ENCODE measurements around the gene NEURL3. TPM values are rescaled to one million over a fixed set of nuclear protein-coding genes. Genes with fewer than 3 reads are reported as not detected.

Gene NEURL3
- total RNA-seq, 3 donors from 2014 or later (not counting 1 experiment from before 2014, with no cell fraction given): not detected

DNA sequence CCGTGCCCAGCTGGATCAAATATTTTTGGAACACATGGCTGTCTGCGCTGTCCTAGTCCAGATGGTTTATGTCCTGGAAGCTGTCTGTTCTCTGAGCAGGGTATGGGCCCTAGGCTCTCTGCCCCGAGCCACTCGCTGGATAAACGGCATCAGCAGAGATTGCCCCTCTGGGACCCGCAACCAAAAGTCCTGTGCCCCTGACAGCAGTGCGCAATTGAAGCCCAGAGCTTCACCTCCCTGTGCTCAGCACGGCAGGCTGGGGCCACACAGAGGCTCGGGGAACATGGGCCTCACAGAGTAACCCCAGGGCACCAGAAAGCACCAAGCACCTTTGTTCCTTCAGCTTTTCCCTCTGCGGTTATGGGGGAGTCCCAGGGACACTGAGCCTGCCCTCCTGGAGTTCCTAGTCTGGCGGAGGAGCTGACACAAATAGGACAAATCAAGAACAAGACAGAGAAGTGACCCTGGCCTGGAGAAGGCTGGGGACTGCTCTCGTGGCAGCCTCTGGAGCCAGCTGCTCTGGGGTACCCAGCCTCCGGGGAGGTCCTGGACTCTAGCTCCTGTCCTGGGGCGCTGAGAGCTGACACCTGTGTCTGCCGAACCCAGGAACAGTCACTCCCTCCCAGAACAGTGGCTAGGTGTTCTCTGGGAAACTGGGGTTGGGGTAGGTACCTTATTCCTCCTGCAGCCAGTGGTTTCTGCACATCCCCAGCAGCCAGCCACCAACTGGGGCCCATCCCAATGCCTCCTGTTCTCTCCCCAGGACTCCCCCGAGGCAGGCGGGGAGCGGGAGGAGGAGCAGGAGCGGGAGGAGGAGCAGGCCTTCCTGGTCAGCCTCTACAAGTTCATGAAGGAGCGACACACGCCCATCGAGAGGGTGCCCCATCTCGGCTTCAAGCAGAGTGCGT, 43.7 kb upstream of the NEURL3 start:
- Histone ChIP-seq H3K27ac (ENCODE audit: low read length) (no peak overlapping the region), H3K4me1 (ENCODE audit: control insufficient read depth, insufficient read depth, low read length) (peaks cover 43% of the 10 kb centered on the region), H3K4me3 (ENCODE audit: low read length) (no peak overlapping the region), H3K36me3 (ENCODE audit: control insufficient read depth, insufficient read depth, low read length) (peaks cover 55% of the 10 kb centered on the region), H3K27me3 (ENCODE audit: control insufficient read depth, insufficient read depth, low read length) (no peaks in the 10 kb centered on the region), H3K9me3 (ENCODE audit: control insufficient read depth, insufficient read depth, low read length) (no peaks in the 10 kb centered on the region)
- H3K27ac Mint-ChIP-seq: no peak overlapping the region
- TF ChIP-seq, protein P1, sequence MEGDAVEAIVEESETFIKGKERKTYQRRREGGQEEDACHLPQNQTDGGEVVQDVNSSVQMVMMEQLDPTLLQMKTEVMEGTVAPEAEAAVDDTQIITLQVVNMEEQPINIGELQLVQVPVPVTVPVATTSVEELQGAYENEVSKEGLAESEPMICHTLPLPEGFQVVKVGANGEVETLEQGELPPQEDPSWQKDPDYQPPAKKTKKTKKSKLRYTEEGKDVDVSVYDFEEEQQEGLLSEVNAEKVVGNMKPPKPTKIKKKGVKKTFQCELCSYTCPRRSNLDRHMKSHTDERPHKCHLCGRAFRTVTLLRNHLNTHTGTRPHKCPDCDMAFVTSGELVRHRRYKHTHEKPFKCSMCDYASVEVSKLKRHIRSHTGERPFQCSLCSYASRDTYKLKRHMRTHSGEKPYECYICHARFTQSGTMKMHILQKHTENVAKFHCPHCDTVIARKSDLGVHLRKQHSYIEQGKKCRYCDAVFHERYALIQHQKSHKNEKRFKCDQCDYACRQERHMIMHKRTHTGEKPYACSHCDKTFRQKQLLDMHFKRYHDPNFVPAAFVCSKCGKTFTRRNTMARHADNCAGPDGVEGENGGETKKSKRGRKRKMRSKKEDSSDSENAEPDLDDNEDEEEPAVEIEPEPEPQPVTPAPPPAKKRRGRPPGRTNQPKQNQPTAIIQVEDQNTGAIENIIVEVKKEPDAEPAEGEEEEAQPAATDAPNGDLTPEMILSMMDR (IDR thresholded peaks at IDR 0.05): no peak
- no peaks in the 10 kb centered on the region for H3K27me3 Mint-ChIP-seq (ENCODE audit: low read depth in 2 of 2)
- no peaks in the 10 kb centered on the region for H3K36me3 Mint-ChIP-seq
- intact Hi-C loops (cut with micrococcal nuclease): no loop called here
- H3K4me1 Mint-ChIP-seq: peaks cover 46 to 55% of the 10 kb centered on the region in 2 donors
- 97% methylated on average over 23 of the region's 24 CpGs for WGBS (ENCODE audit: insufficient coverage)
- no peak overlapping the region for H3K4me3 Mint-ChIP-seq
- DNase-seq: no peak
- H3K9me3 Mint-ChIP-seq: no peaks in the 10 kb centered on the region
- ATAC-seq: no peak

DNA sequence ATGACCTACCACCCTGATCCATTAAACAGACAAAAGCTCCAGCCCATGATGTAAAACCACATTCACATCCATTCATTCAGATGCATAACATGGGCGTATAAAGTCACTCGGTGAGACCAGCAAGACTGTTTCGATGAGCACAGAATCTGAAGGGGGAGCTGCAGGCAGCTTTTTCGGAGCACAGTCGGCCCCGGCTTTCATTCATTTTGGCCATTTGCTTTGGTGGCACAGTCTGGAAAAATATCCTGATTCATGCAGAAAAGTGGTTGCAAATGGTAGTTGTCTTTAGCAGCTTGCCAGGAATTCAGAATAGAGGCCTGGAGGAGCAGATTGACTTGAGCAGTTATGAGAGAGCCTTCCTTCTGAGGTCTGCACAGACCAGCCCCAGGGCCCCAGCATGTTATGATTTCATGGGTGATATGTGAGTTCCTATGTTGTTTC, 42.6 kb upstream of the NEURL3 start:
- H3K4me3 Mint-ChIP-seq: peak overlapping the region; percentile 58
- DNase-seq (no peak), ATAC-seq (no peak)
- H3K36me3 ChIP-seq (ENCODE audit: control insufficient read depth, insufficient read depth, low read length): peaks cover 53% of the 10 kb centered on the region
- no peaks in the 10 kb centered on the region for H3K9me3 ChIP-seq (ENCODE audit: control insufficient read depth, insufficient read depth, low read length)
- WGBS (ENCODE audit: insufficient coverage): 95% methylated on average over 6 of the region's 6 CpGs
- H3K4me1 Mint-ChIP-seq: peaks cover 57 to 59% of the 10 kb centered on the region in 2 donors
- H3K4me1 ChIP-seq (ENCODE audit: control insufficient read depth, insufficient read depth, low read length): peaks cover 47% of the 10 kb centered on the region
- TF ChIP-seq, protein P1 (IDR thresholded peaks at IDR 0.05): no peak
- no peak overlapping the region for H3K27ac ChIP-seq (ENCODE audit: low read length)
- no peaks in the 10 kb centered on the region for H3K9me3 Mint-ChIP-seq
- no peaks in the 10 kb centered on the region for H3K27me3 ChIP-seq (ENCODE audit: control insufficient read depth, insufficient read depth, low read length)
- H3K4me3 ChIP-seq (ENCODE audit: low read length): no peak overlapping the region
- peak overlapping the region; percentile 36 to 43 for H3K27ac Mint-ChIP-seq
- no peaks in the 10 kb centered on the region for H3K36me3 Mint-ChIP-seq
- intact Hi-C loops (cut with micrococcal nuclease): no loop called here
- no peaks in the 10 kb centered on the region for H3K27me3 Mint-ChIP-seq (ENCODE audit: low read depth in 2 of 2)

DNA sequence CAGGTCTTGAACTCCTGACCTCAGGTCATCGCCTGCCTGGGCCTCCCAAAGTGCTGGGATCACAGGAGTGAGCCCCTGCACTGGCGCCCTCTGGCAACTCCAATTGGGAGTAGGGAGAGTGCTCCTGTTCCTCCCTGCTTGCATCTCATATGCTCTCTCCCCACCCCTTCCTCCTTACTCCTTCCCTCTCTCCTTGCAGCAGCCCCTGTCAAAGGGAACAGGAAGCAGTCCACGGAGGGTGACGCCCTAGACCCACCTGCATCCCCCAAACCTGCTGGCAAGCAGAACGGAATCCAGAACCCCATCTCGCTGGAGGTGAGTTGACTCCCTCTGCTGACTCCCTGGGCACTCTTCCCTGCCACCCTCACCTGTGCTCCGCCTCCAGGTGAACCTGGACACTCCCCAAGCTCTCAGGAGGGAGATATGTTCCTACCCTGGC, 42.1 kb upstream of the NEURL3 start:
- Mint-ChIP-seq H3K36me3 (no peaks in the 10 kb centered on the region), H3K4me3 (peak overlapping the region; percentile 89), H3K9me3 (no peaks in the 10 kb centered on the region), H3K27me3 (ENCODE audit: low read depth in 2 of 2) (no peaks in the 10 kb centered on the region), H3K4me1 (peaks cover 59 to 64% of the 10 kb centered on the region in 2 donors), H3K27ac (peak overlapping the region; percentile 36 to 43)
- no peak overlapping the region for H3K4me3 ChIP-seq (ENCODE audit: low read length)
- H3K27ac ChIP-seq (ENCODE audit: low read length): no peak overlapping the region
- H3K9me3 ChIP-seq (ENCODE audit: control insufficient read depth, insufficient read depth, low read length): no peaks in the 10 kb centered on the region
- 90% methylated on average over 7 of the region's 7 CpGs for WGBS (ENCODE audit: insufficient coverage)
- ATAC-seq (no peak), DNase-seq (no peak)
- peaks cover 52% of the 10 kb centered on the region for H3K4me1 ChIP-seq (ENCODE audit: control insufficient read depth, insufficient read depth, low read length)
- no peaks in the 10 kb centered on the region for H3K27me3 ChIP-seq (ENCODE audit: control insufficient read depth, insufficient read depth, low read length)
- H3K36me3 ChIP-seq (ENCODE audit: control insufficient read depth, insufficient read depth, low read length): peaks cover 52% of the 10 kb centered on the region
- TF ChIP-seq, protein P1 (IDR thresholded peaks at IDR 0.05): no peak
- intact Hi-C loops (cut with micrococcal nuclease): no loop called here
